ENCODE results near the gene POC1A. TPM values are rescaled to one million over a fixed set of nuclear protein-coding genes. Genes with fewer than 3 reads are reported as not detected.

The POC1A gene
- total and polyA plus RNA-seq, 2 experiments from 2014 or later: 19.1 to 26.7 TPM

DNA sequence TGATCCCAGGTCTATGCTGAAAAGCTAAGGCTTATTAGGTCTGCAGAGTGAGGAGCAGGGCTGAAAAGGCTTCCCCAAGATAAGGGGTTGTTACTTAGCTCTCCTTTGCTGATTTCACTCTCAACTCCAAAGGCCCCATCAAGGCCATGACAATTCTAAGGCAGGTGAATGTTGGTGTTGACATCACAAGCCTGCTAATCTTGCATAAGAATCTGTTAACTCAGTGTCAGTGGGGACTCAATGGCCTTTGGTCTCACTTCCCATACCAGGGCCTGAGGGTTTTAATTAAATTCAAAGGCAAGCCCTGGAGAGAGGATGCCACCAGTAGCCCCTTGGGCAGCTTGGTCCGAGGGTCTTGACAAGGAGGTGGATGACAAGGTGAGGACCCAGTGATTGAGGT lies 34.3 kb upstream of the POC1A start (continued):
- TF ChIP-seq, protein P1, sequence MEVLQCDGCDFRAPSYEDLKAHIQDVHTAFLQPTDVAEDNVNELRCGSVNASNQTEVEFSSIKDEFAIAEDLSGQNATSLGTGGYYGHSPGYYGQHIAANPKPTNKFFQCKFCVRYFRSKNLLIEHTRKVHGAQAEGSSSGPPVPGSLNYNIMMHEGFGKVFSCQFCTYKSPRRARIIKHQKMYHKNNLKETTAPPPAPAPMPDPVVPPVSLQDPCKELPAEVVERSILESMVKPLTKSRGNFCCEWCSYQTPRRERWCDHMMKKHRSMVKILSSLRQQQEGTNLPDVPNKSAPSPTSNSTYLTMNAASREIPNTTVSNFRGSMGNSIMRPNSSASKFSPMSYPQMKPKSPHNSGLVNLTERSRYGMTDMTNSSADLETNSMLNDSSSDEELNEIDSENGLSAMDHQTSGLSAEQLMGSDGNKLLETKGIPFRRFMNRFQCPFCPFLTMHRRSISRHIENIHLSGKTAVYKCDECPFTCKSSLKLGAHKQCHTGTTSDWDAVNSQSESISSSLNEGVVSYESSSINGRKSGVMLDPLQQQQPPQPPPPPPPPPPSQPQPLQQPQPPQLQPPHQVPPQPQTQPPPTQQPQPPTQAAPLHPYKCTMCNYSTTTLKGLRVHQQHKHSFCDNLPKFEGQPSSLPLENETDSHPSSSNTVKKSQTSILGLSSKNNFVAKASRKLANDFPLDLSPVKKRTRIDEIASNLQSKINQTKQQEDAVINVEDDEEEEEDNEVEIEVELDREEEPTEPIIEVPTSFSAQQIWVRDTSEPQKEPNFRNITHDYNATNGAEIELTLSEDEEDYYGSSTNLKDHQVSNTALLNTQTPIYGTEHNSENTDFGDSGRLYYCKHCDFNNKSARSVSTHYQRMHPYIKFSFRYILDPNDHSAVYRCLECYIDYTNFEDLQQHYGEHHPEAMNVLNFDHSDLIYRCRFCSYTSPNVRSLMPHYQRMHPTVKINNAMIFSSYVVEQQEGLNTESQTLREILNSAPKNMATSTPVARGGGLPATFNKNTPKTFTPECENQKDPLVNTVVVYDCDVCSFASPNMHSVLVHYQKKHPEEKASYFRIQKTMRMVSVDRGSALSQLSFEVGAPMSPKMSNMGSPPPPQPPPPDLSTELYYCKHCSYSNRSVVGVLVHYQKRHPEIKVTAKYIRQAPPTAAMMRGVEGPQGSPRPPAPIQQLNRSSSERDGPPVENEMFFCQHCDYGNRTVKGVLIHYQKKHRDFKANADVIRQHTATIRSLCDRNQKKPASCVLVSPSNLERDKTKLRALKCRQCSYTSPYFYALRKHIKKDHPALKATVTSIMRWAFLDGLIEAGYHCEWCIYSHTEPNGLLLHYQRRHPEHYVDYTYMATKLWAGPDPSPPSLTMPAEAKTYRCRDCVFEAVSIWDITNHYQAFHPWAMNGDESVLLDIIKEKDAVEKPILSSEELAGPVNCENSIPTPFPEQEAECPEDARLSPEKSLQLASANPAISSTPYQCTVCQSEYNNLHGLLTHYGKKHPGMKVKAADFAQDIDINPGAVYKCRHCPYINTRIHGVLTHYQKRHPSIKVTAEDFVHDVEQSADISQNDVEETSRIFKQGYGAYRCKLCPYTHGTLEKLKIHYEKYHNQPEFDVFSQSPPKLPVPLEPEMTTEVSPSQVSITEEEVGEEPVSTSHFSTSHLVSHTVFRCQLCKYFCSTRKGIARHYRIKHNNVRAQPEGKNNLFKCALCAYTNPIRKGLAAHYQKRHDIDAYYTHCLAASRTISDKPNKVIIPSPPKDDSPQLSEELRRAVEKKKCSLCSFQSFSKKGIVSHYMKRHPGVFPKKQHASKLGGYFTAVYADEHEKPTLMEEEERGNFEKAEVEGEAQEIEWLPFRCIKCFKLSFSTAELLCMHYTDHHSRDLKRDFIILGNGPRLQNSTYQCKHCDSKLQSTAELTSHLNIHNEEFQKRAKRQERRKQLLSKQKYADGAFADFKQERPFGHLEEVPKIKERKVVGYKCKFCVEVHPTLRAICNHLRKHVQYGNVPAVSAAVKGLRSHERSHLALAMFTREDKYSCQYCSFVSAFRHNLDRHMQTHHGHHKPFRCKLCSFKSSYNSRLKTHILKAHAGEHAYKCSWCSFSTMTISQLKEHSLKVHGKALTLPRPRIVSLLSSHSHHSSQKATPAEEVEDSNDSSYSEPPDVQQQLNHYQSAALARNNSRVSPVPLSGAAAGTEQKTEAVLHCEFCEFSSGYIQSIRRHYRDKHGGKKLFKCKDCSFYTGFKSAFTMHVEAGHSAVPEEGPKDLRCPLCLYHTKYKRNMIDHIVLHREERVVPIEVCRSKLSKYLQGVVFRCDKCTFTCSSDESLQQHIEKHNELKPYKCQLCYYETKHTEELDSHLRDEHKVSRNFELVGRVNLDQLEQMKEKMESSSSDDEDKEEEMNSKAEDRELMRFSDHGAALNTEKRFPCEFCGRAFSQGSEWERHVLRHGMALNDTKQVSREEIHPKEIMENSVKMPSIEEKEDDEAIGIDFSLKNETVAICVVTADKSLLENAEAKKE (CRISPR knock-in tag; IDR thresholded peaks at IDR 0.05): no peak

DNA sequence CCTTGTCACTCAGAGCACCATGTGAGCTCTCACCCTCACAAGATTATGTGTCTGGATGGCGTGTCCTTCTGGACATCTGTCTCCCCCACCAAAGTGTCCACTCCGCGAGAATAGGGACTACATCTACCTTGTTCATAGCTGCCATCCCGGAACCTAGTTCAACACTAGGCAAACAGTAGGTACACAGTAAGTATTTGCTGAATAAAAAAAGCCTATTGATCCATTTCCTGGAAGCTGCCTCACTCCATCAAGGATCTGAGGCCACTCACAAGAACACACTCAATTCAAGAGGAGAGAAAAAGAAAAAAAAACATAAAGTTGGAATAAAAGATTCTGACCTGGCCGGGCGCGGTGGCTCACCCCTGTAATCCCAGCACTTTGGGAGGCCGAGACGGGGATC lies 32.5 kb upstream of the POC1A start:
- Mint-ChIP-seq H3K36me3 (ENCODE audit: low read depth) (no peaks in the 10 kb centered on the region), H3K27me3 (ENCODE audit: insufficient read depth, low read depth, poor library complexity) (peaks cover 11% of the 10 kb centered on the region), H3K4me1 (peaks cover 5% of the 10 kb centered on the region; the same call in 1 of the 3 replicates), H3K4me3 (no peak overlapping the region), H3K9me3 (no peaks in the 10 kb centered on the region), H3K27ac (no peak overlapping the region)
- Histone ChIP-seq H3K4me1 (ENCODE audit: insufficient read depth) (no peaks in the 10 kb centered on the region), H3K27me3 (ENCODE audit: insufficient read depth) (no peaks in the 10 kb centered on the region), H3K36me3 (ENCODE audit: insufficient read depth) (no peaks in the 10 kb centered on the region), H3K27ac (ENCODE audit: low read depth) (no peak overlapping the region), H4K20me1 (replicated peaks; ENCODE audit: insufficient read depth) (no peaks in the 10 kb centered on the region), H3K79me2 (replicated peaks; ENCODE audit: insufficient read depth) (no peaks in the 10 kb centered on the region), H3K4me2 (no peak overlapping the region), H3K4me3 (no peak overlapping the region), H3K9me2 (ENCODE audit: insufficient read depth) (no peaks in the 10 kb centered on the region), H2AFZ (no peak overlapping the region), H3F3A (replicated peaks; ENCODE audit: low read depth) (0 out of 2 replicates have a peak, but pooled peaks cover 4% of the 10 kb centered on the region)
- no peak for ATAC-seq
- DNase-seq (ENCODE audit: low spot score): no peak
- TF ChIP-seq, protein P2, sequence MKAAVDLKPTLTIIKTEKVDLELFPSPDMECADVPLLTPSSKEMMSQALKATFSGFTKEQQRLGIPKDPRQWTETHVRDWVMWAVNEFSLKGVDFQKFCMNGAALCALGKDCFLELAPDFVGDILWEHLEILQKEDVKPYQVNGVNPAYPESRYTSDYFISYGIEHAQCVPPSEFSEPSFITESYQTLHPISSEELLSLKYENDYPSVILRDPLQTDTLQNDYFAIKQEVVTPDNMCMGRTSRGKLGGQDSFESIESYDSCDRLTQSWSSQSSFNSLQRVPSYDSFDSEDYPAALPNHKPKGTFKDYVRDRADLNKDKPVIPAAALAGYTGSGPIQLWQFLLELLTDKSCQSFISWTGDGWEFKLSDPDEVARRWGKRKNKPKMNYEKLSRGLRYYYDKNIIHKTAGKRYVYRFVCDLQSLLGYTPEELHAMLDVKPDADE (IDR thresholded peaks at IDR 0.05): no peak
- TF ChIP-seq EZH2 (IDR thresholded peaks at IDR 0.05; ENCODE audit: low read depth, unreplicated experiment) (no peak), NANOG (IDR thresholded peaks at IDR 0.05; ENCODE audit: borderline replicate concordance) (no peak), STAT1 (IDR thresholded peaks at IDR 0.05; ENCODE audit: unreplicated experiment) (no peak), EZH2phosphoT487 (IDR thresholded peaks at IDR 0.05; ENCODE audit: unreplicated experiment) (no peak), CREB1 (CRISPR knock-in tag; IDR thresholded peaks at IDR 0.05; ENCODE audit: low read depth) (no peak)
- TF ChIP-seq, protein P1 (CRISPR knock-in tag; IDR thresholded peaks at IDR 0.05): no peak

Measured in GM23338 (cell line).